HepG2 (cell line): ENCODE results near the gene ZNF217. TPM values are rescaled to one million over a fixed set of nuclear protein-coding genes. Genes with fewer than 3 reads are reported as not detected.

Experiments used
- BORCS8-MEF2B ChIP-seq: sonication (generic); formaldehyde crosslinking; IDR thresholded peaks from 2 replicates; pipeline ENCODE4 v1.8.0; 2022; ENCODE audit warnings: mild to moderate bottlenecking, missing genetic modification reagents
- CEBPG ChIP-seq: IDR thresholded peaks from 2 replicates; pipeline ENCODE4 v1.6.1; 2016
- DMAP1 ChIP-seq: IDR thresholded peaks from 2 replicates; pipeline ENCODE4 v1.6.1; 2016
- KAT8 ChIP-seq: IDR thresholded peaks from 2 replicates; pipeline ENCODE4 v1.6.1; 2016; ENCODE audit warnings: missing genetic modification reagents, missing compliant biosample characterization
- MAFK ChIP-seq, 2 experiments: IDR thresholded peaks in 1 of 2; conservative IDR thresholded peaks in 1 of 2; 2 replicates each; pipeline ENCODE4 v1.6.1; 2011; ENCODE audit warnings: improper control_type of control experiment in 2 of 2, low read length in 2 of 2
- NFYB ChIP-seq: sonication (generic); formaldehyde crosslinking; IDR thresholded peaks from 2 replicates; pipeline ENCODE4 v1.4.0; 2020; ENCODE audit warnings: missing genetic modification reagents
- NR2F1 ChIP-seq, 2 experiments: fragments of 450-650 bp in 1 of 2; formaldehyde crosslinking in 1 of 2; IDR thresholded peaks; 2 replicates each; pipeline versions ENCODE4 v1.5.0 to v1.6.1; 2016 to 2020; ENCODE audit warnings: mild to moderate bottlenecking in 1 of 2, missing compliant biosample characterization in 1 of 2, missing genetic modification reagents in 1 of 2, moderate library complexity in 1 of 2
- NR2F6 ChIP-seq, 2 experiments: IDR thresholded peaks; 2 replicates each; pipeline ENCODE4 v1.6.1; 2016; ENCODE audit warnings: antibody characterized with exemption in 1 of 2, mild to moderate bottlenecking in 1 of 2
- NRL ChIP-seq: sonication (generic); formaldehyde crosslinking; IDR thresholded peaks from 2 replicates; pipeline ENCODE4 v1.5.0; 2020; ENCODE audit warnings: missing genetic modification reagents, mild to moderate bottlenecking, moderate library complexity, borderline replicate concordance
- RBAK ChIP-seq: sonication (generic); formaldehyde crosslinking; IDR thresholded peaks from 2 replicates; pipeline ENCODE4 v1.5.1; 2020; ENCODE audit warnings: mild to moderate bottlenecking, missing genetic modification reagents
- SIX1 ChIP-seq: sonication (generic); formaldehyde crosslinking; IDR thresholded peaks from 2 replicates; pipeline ENCODE4 v1.4.0; 2020; ENCODE audit warnings: missing genetic modification reagents, borderline replicate concordance
- SOX6 ChIP-seq, 2 experiments: fragments of 450-650 bp in 1 of 2; sonication (generic) in 1 of 2; formaldehyde crosslinking in 1 of 2; IDR thresholded peaks; 2 replicates each; pipeline versions ENCODE4 v1.4.0 to v1.6.1; 2017 to 2020; ENCODE audit warnings: antibody characterized with exemption in 1 of 2, mild to moderate bottlenecking in 1 of 2, missing genetic modification reagents in 1 of 2
- ZBTB7A ChIP-seq: sonication (generic); formaldehyde crosslinking; IDR thresholded peaks from 2 replicates; pipeline ENCODE4 v1.8.0; 2022; ENCODE audit warnings: mild to moderate bottlenecking, missing genetic modification reagents
- ZNF251 ChIP-seq: sonication (generic); formaldehyde crosslinking; IDR thresholded peaks from 2 replicates; pipeline ENCODE4 v1.9.0; 2021; ENCODE audit warnings: mild to moderate bottlenecking, missing genetic modification reagents
- ZNF569 ChIP-seq: sonication (generic); formaldehyde crosslinking; IDR thresholded peaks from 2 replicates; pipeline ENCODE4 v1.5.0; 2020; ENCODE audit warnings: mild to moderate bottlenecking, missing genetic modification reagents, moderate library complexity, borderline replicate concordance
- ZNF629 ChIP-seq: sonication (generic); formaldehyde crosslinking; conservative IDR thresholded peaks from 2 replicates; pipeline ENCODE4 v1.5.0; 2020; ENCODE audit warnings: missing genetic modification reagents
- ZNF83 ChIP-seq: sonication (generic); formaldehyde crosslinking; IDR thresholded peaks from 2 replicates; pipeline ENCODE4 v1.4.0; 2020; ENCODE audit warnings: missing genetic modification reagents, mild to moderate bottlenecking, borderline replicate concordance
- polyA plus RNA-seq, 8 experiments: library from polyadenylated mRNA; depleted of rRNA in 3 of 8; stranded (reverse) in 7 of 8; unstranded in 1 of 8; fragments of >200 nt; fragmentation: Illumina TruSeq in 4 of 8; extraction: Trizol in 4 of 8; gene quantifications; 2 replicates each; pipeline versions ENCODE4 v1.2.1 to v1.2.3, GENCODE V29; 2011 to 2016; ENCODE audit warnings: low read depth in 4 of 8, missing spikeins in 1 of 8, mixed read lengths in 1 of 8; ENCODE audit not compliant: insufficient read depth in 1 of 8
- total RNA-seq, 5 experiments: library from RNA; depleted of rRNA; stranded (reverse); fragments of >200 nt; fragmentation: Illumina TruSeq; extraction: Trizol; gene quantifications; 2 replicates each; pipeline ENCODE4 v1.2.3, GENCODE V29; 2016; ENCODE audit warnings: low read depth in 1 of 5
- TF ChIP-seq, protein P1 (sequence below): sonication (generic); formaldehyde crosslinking; IDR thresholded peaks from 2 replicates; pipeline ENCODE4 v1.5.1; 2020; ENCODE audit warnings: mild to moderate bottlenecking, missing genetic modification reagents, moderate library complexity
- TF ChIP-seq, protein P2 (sequence below): sonication (generic); formaldehyde crosslinking; IDR thresholded peaks from 2 replicates; pipeline ENCODE4 v1.5.0; 2020; ENCODE audit warnings: mild to moderate bottlenecking, missing genetic modification reagents
- TF ChIP-seq, protein P3 (sequence below): sonication (generic); formaldehyde crosslinking; IDR thresholded peaks from 2 replicates; pipeline ENCODE4 v1.4.0; 2020; ENCODE audit warnings: missing genetic modification reagents

Gene ZNF217
- total and polyA plus RNA-seq, 2 of the 13 experiments (the other 11 are each of a cell fraction or from before 2014, with no cell fraction given), result 22.3 to 29.8 TPM

DNA sequence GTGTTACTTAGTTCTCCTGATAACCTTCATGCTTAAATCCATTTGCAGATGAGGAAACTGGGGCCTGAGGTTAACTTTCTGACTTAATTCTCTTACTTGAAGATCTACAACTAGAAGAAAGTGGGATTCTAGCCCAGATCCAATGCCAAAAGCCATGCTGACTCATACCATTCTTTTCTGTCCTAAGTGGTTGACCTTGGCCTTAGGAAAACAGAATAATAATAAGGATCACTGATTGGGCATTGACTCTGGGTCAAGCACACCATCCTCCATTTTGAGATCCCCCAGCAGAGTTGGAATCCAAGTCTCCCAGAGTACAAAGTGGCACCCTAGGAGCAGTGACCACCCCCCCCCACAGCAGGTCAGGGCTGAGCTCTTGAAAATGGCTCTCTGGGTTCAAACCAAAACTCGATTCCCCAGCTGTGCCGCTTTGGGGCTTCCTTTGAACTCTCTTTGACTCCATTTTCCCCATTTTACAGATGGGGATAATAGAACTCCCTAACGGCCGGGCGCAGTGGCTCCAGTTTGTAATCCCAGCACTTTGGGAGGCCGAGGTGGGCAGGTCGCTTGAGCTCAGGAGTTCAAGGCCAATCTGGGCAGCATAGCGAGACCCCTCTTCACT is 12.8 kb upstream of the ZNF217 start (continued):
- TF ChIP-seq NR2F1 (CRISPR knock-in tag; IDR thresholded peaks at IDR 0.05) (peak in 1 of 2 experiments; percentile 60; a peak in 2 of 4 replicates), ZNF251 (CRISPR knock-in tag) (no peak), SIX1 (no peak), NR2F6 (IDR thresholded peaks at IDR 0.05) (peak; percentile 53), NR2F6 (CRISPR knock-in tag; IDR thresholded peaks at IDR 0.05) (0 out of 2 replicates have a peak, but pooled peaks have one; percentile 58), SOX6 (IDR thresholded peaks at IDR 0.05) (no peak), SOX6 (CRISPR knock-in tag; IDR thresholded peaks at IDR 0.05) (peak; percentile 74), MAFK (conservative IDR thresholded peaks at IDR 0.05 in 1 of 2, IDR thresholded peaks at IDR 0.05 in 1 of 2; ENCODE audit: low read length in 2 of 2) (peak; percentile 25 to 42; a peak in 3 of 4 replicates), CEBPG (CRISPR knock-in tag) (no peak), KAT8 (CRISPR knock-in tag) (0 out of 2 replicates have a peak, but pooled peaks have one; percentile 50), RBAK (no peak), NRL (CRISPR knock-in tag) (0 out of 2 replicates have a peak, but pooled peaks have one; percentile 68), ZNF83 (CRISPR knock-in tag) (no peak), ZBTB7A (no peak), ZNF569 (CRISPR knock-in tag) (no peak), ZNF629 (CRISPR knock-in tag) (peak; percentile 54; the same call in 1 of the 2 replicates), BORCS8-MEF2B (no peak), NFYB (CRISPR knock-in tag) (no peak), DMAP1 (CRISPR knock-in tag) (no peak)
- TF ChIP-seq, protein P1, sequence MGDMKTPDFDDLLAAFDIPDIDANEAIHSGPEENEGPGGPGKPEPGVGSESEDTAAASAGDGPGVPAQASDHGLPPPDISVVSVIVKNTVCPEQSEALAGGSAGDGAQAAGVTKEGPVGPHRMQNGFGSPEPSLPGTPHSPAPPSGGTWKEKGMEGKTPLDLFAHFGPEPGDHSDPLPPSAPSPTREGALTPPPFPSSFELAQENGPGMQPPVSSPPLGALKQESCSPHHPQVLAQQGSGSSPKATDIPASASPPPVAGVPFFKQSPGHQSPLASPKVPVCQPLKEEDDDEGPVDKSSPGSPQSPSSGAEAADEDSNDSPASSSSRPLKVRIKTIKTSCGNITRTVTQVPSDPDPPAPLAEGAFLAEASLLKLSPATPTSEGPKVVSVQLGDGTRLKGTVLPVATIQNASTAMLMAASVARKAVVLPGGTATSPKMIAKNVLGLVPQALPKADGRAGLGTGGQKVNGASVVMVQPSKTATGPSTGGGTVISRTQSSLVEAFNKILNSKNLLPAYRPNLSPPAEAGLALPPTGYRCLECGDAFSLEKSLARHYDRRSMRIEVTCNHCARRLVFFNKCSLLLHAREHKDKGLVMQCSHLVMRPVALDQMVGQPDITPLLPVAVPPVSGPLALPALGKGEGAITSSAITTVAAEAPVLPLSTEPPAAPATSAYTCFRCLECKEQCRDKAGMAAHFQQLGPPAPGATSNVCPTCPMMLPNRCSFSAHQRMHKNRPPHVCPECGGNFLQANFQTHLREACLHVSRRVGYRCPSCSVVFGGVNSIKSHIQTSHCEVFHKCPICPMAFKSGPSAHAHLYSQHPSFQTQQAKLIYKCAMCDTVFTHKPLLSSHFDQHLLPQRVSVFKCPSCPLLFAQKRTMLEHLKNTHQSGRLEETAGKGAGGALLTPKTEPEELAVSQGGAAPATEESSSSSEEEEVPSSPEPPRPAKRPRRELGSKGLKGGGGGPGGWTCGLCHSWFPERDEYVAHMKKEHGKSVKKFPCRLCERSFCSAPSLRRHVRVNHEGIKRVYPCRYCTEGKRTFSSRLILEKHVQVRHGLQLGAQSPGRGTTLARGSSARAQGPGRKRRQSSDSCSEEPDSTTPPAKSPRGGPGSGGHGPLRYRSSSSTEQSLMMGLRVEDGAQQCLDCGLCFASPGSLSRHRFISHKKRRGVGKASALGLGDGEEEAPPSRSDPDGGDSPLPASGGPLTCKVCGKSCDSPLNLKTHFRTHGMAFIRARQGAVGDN (CRISPR knock-in tag), result 0 out of 2 replicates have a peak, but pooled peaks have one; percentile 18
- TF ChIP-seq, protein P2, sequence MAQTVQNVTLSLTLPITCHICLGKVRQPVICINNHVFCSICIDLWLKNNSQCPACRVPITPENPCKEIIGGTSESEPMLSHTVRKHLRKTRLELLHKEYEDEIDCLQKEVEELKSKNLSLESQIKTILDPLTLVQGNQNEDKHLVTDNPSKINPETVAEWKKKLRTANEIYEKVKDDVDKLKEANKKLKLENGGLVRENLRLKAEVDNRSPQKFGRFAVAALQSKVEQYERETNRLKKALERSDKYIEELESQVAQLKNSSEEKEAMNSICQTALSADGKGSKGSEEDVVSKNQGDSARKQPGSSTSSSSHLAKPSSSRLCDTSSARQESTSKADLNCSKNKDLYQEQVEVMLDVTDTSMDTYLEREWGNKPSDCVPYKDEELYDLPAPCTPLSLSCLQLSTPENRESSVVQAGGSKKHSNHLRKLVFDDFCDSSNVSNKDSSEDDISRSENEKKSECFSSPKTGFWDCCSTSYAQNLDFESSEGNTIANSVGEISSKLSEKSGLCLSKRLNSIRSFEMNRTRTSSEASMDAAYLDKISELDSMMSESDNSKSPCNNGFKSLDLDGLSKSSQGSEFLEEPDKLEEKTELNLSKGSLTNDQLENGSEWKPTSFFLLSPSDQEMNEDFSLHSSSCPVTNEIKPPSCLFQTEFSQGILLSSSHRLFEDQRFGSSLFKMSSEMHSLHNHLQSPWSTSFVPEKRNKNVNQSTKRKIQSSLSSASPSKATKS (CRISPR knock-in tag), result no peak
- TF ChIP-seq, protein P3, sequence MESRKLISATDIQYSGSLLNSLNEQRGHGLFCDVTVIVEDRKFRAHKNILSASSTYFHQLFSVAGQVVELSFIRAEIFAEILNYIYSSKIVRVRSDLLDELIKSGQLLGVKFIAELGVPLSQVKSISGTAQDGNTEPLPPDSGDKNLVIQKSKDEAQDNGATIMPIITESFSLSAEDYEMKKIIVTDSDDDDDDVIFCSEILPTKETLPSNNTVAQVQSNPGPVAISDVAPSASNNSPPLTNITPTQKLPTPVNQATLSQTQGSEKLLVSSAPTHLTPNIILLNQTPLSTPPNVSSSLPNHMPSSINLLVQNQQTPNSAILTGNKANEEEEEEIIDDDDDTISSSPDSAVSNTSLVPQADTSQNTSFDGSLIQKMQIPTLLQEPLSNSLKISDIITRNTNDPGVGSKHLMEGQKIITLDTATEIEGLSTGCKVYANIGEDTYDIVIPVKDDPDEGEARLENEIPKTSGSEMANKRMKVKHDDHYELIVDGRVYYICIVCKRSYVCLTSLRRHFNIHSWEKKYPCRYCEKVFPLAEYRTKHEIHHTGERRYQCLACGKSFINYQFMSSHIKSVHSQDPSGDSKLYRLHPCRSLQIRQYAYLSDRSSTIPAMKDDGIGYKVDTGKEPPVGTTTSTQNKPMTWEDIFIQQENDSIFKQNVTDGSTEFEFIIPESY (CRISPR knock-in tag), result peak; percentile 61
